Astrocyte of the spinal cord (primary cell): ENCODE data around the gene PPIL6.

Experiments used
- DNase-seq: peaks from one replicate; pipeline ENCODE4 v3.0.0; 2011; ENCODE audit warnings: low read depth, low spot score
- H3K4me3 ChIP-seq: 2 replicates; pipeline ENCODE4 v1.5.1; 2011; ENCODE audit warnings: low read depth, mild to moderate bottlenecking, low read length, moderate library complexity
- in situ Hi-C: cut with HindIII; loops from 2 replicates; pipeline ENCODE4 v1.10.0; 2017; ENCODE audit warnings: low sequenced_read_pairs
- TF ChIP-seq, protein P1 (sequence below): IDR thresholded peaks from 2 replicates; pipeline ENCODE4 v1.5.1; 2012; ENCODE audit warnings: low read depth, mild to moderate bottlenecking, low read length, inconsistent platforms

The PPIL6 gene

DNA sequence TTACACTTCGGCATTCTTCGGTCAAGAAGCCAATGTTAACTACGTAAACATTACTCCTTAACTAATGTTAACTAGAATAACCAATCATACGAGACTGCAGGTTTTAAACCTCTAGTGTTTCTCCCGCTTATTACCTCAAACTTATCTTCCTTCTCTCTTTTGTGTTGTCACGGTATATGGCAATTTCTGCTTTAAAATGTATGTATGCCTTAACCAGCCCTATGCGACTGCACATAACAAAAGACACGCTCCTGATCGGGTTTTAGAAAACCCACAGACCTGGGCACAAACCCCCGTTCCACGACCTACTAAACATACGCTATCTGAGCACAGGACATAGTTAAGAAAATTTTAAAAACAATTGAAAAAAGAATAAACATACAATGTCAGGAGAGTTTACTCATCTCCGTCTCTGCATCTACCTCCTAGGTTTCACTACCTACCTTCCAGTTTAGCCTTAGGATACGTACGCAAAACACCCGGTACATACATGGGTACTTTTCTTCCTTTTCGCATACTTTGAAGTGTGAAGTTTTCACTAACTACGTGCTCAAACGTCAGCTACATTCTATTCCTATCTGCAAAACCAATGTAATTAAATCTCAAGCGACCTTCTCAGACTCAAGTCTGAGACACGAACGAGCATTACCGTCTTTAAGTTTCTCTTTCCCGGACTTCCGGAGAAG lies 59.2 kb downstream of the PPIL6 start:
- DNase-seq = no peak

DNA sequence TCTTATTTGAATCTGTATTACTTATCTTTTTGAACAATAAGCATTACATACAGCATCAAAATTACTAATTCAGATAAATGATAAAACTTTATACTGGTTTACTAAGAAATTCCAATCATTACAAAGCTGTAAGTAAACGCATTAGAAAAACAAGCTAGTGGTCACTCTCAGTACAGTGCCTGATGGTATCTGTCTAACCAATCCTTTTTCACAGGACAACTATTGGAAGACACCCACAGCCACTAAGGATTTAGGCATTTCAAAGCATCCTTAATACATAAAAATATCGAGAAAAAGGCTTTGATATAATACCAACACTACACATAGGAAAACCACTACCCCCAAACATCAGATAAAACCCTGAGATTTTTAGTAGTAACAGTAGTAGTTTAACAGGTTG lies 60.7 kb downstream of the PPIL6 start:
- peak; percentile 22 for DNase-seq
- H3K4me3 ChIP-seq = peak overlapping the region; percentile 92
- in situ Hi-C loops = no loop called here
- TF ChIP-seq, protein P1, sequence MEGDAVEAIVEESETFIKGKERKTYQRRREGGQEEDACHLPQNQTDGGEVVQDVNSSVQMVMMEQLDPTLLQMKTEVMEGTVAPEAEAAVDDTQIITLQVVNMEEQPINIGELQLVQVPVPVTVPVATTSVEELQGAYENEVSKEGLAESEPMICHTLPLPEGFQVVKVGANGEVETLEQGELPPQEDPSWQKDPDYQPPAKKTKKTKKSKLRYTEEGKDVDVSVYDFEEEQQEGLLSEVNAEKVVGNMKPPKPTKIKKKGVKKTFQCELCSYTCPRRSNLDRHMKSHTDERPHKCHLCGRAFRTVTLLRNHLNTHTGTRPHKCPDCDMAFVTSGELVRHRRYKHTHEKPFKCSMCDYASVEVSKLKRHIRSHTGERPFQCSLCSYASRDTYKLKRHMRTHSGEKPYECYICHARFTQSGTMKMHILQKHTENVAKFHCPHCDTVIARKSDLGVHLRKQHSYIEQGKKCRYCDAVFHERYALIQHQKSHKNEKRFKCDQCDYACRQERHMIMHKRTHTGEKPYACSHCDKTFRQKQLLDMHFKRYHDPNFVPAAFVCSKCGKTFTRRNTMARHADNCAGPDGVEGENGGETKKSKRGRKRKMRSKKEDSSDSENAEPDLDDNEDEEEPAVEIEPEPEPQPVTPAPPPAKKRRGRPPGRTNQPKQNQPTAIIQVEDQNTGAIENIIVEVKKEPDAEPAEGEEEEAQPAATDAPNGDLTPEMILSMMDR = no peak

More for the DNA sequence above, 59.2 kb downstream of the PPIL6 start:
- peak overlapping the region; percentile 92 for H3K4me3 ChIP-seq
- in situ Hi-C loops = no loop called here
- TF ChIP-seq, protein P1 = no peak

DNA sequence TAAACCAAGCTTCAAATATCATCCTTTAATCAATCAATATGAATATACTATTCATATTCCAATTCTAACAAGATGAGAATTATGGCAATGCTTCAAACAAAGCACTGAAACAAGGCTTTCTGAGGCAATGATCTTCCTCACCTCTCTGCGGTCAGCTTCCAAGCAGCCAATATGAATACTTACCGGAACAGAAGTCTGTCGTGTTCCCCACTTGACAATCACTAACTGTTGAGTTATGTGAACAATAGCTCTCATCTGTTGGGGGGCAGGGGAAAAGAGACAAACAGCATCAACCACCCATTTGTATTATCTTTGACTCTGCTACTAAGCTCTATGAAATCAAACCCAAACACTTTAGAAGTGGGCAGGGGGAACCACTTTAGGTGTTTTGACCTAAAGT lies 62.7 kb downstream of the PPIL6 start:
- TF ChIP-seq, protein P1 = no peak
- H3K4me3 ChIP-seq = no peak overlapping the region
- in situ Hi-C loops = no loop called here
- no peak for DNase-seq

DNA sequence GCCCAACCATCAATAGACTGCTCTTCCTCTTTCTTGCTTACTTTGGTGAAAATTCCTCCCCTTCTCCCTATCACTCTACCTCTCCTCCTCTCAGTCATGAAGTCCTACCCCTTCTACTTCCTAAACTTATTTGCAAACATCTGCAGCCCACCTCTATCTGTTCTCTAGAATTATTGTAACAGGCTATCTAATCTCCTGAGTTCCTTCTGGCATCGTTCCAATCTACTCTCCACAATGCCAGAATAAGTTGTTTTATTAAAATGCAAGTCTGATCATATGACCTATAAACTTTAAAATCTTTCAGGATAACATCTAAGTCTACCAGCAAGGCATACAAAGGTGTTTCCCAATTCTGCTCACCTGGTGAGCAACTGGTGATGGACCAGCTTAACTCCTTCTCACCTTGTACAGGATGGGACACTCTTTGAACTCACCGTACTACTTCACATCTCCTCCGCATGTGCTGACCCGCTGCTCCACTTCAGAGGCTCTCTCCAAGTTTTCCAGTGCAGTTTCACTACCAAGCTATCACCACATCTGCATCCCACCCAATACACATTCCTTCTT lies 66.0 kb downstream of the PPIL6 start:
- in situ Hi-C loops = no loop called here
- TF ChIP-seq, protein P1 = no peak

DNA sequence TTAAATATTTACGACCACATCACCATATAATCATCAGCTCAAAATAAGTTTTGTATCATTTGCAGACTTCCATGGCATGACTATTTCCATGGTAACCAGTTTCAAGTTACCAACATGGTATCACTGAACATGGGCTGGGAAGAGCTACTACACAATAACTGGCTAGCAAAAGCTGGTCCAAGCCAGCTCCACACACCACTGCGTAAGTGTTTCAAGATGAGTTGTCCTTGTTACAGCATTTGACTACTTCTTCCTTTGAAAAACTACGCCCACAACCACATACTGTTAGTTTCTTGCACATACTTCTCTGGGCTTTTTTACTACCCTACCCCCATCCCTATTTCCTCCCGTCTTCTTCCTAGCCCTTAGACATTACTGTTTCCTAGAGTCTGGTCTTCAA lies 66.7 kb downstream of the PPIL6 start:
- H3K4me3 ChIP-seq = no peak overlapping the region
- in situ Hi-C loops = no loop called here
- TF ChIP-seq, protein P1 = no peak
- no peak for DNase-seq

More for the DNA sequence above, 66.0 kb downstream of the PPIL6 start:
- no peak overlapping the region for H3K4me3 ChIP-seq
- DNase-seq = no peak

DNA sequence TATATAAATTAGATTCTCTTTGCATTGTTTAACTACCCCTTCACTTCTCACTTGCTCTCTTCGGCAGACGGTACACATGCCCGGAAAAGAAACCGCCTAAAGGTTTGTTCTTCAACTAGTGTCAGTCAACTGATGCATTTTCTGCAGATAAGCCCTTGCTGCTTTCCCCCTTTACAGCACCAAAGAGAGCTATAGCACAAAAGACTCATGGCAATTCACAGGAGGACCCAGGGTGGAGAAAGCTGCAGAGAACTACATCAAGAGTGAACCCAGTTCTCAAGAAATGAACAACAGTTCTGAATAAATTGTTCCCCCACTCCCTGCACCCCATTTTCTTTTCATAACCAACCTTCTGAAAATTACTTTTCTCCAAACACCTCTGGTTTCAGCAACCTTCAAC lies 67.1 kb downstream of the PPIL6 start:
- no peak overlapping the region for H3K4me3 ChIP-seq
- in situ Hi-C loops = no loop called here
- TF ChIP-seq, protein P1 = no peak
- DNase-seq = no peak
